ENCODE data around the gene TRIM77.
"Not testable (repeated sequence)": the region's sequence is repeated elsewhere in the genome, so short reads cannot be mapped to it uniquely, and the experiment has no call there.

The TRIM77 gene

GRCh38 chr11:89724866-89725498 is 14.9 kb downstream of the TRIM77 start:
- DNase-seq (ENCODE audit: low spot score); H3K27ac ChIP-seq (ENCODE audit: poor library complexity, severe bottlenecking); ATAC-seq (ENCODE audit: low read depth): not testable (repeated sequence)

DNA sequence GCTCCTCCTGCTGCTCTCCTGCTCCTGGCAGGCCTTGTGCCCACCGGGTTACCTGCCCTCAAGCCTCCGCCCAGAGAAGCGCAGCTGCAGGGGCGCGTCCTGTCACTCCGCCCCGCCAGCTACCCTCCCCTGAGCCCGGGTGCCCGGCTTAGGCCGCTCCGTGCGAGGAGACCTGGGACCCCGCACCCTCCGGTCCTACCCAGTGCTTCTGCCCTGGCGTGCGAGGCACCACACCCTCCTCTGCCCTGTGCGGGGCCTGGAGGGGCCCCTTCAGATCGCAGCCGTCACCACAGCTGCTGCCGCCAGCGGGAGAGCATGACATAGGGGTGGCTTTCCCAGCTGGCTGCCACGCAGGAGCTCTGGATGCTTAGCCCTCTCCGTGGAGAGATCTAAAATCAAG is 20.1 kb downstream of the TRIM77 start:
- DNase-seq (ENCODE audit: low spot score); H3K9me3 ChIP-seq (ENCODE audit: severe bottlenecking); H3K4me3 ChIP-seq (ENCODE audit: severe bottlenecking); H3K27me3 ChIP-seq (ENCODE audit: insufficient read depth, poor library complexity, severe bottlenecking); H3K4me1 ChIP-seq (ENCODE audit: insufficient read depth, poor library complexity, severe bottlenecking); ATAC-seq (ENCODE audit: low read depth); H3K27ac ChIP-seq (ENCODE audit: poor library complexity, severe bottlenecking); H3K36me3 ChIP-seq (ENCODE audit: low read depth): not testable (repeated sequence)

More at GRCh38 chr11:89724866-89725498, 14.9 kb downstream of the TRIM77 start:
- H3K27me3 ChIP-seq (ENCODE audit: insufficient read depth, poor library complexity, severe bottlenecking); H3K4me1 ChIP-seq (ENCODE audit: insufficient read depth, poor library complexity, severe bottlenecking); H3K9me3 ChIP-seq (ENCODE audit: severe bottlenecking); H3K4me3 ChIP-seq (ENCODE audit: severe bottlenecking); H3K36me3 ChIP-seq (ENCODE audit: low read depth): not testable (repeated sequence)

DNA sequence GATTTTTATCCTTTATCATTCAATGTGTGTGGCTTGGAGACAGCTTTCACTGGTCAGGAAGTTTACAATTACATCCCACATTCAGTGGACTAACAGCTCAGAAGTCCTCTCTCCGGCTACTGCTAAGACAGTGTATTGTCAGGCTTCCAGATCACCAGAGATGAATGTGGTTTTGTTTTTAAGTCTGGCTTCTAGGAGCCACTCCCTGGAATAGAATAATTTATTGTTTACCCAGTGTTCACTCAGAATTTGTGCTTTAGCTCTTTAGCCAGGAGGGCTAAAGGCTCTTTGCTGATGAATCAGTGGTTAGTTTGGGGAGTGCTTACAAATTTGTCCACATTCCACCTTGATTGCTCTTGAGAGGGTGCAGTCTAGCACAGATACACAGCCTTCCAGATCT is 26.5 kb downstream of the TRIM77 start:
- no peaks in the 10 kb centered on the region for H3K4me1 ChIP-seq (ENCODE audit: insufficient read depth, poor library complexity, severe bottlenecking)
- H3K27ac ChIP-seq (ENCODE audit: poor library complexity, severe bottlenecking), result no peak overlapping the region
- no peaks in the 10 kb centered on the region for H3K27me3 ChIP-seq (ENCODE audit: insufficient read depth, poor library complexity, severe bottlenecking)
- H3K9me3 ChIP-seq (ENCODE audit: severe bottlenecking), result no peaks in the 10 kb centered on the region
- peak; percentile 44; the same call in 2 of the 3 replicates for ATAC-seq (ENCODE audit: low read depth)
- no peaks in the 10 kb centered on the region for H3K36me3 ChIP-seq (ENCODE audit: low read depth)
- TF ChIP-seq CTCF (IDR thresholded peaks at IDR 0.05; ENCODE audit: poor library complexity, severe bottlenecking), result no peak
- DNase-seq (ENCODE audit: low spot score), result no peak
- H3K4me3 ChIP-seq (ENCODE audit: severe bottlenecking), result no peak overlapping the region

DNA sequence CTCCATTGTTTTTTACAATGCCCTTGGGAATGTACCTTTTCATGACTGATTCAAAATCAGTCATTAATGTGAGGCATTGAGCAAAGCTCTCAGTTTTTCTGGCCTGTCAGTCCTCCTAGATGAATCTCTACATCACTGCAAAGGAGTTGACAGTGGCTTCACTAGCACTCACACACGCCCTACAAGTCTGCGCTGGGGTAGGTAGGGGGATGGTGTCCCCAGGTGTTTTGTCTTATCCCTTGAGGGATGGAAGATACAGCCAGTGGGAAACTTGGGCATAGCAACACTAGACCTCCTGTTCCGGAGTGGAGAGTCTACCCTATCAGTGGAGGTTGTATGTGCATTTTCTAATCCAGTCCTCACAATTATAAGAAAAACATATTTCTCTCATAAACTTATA is 27.0 kb downstream of the TRIM77 start:
- Histone ChIP-seq H3K36me3 (ENCODE audit: low read depth) (no peaks in the 10 kb centered on the region), H3K27me3 (ENCODE audit: insufficient read depth, poor library complexity, severe bottlenecking) (no peaks in the 10 kb centered on the region), H3K9me3 (ENCODE audit: severe bottlenecking) (no peaks in the 10 kb centered on the region), H3K27ac (ENCODE audit: poor library complexity, severe bottlenecking) (no peak overlapping the region), H3K4me3 (ENCODE audit: severe bottlenecking) (no peak overlapping the region), H3K4me1 (ENCODE audit: insufficient read depth, poor library complexity, severe bottlenecking) (no peaks in the 10 kb centered on the region)
- ATAC-seq (ENCODE audit: low read depth) (no peak), DNase-seq (ENCODE audit: low spot score) (no peak)
- TF ChIP-seq CTCF (IDR thresholded peaks at IDR 0.05; ENCODE audit: poor library complexity, severe bottlenecking), result no peak

GRCh38 chr11:89741406-89741805 is 31.3 kb downstream of the TRIM77 start:
- H3K4me3 ChIP-seq (ENCODE audit: severe bottlenecking); H3K36me3 ChIP-seq (ENCODE audit: low read depth); H3K27me3 ChIP-seq (ENCODE audit: insufficient read depth, poor library complexity, severe bottlenecking); H3K27ac ChIP-seq (ENCODE audit: poor library complexity, severe bottlenecking); H3K4me1 ChIP-seq (ENCODE audit: insufficient read depth, poor library complexity, severe bottlenecking); ATAC-seq (ENCODE audit: low read depth); DNase-seq (ENCODE audit: low spot score); H3K9me3 ChIP-seq (ENCODE audit: severe bottlenecking): not testable (repeated sequence)

DNA sequence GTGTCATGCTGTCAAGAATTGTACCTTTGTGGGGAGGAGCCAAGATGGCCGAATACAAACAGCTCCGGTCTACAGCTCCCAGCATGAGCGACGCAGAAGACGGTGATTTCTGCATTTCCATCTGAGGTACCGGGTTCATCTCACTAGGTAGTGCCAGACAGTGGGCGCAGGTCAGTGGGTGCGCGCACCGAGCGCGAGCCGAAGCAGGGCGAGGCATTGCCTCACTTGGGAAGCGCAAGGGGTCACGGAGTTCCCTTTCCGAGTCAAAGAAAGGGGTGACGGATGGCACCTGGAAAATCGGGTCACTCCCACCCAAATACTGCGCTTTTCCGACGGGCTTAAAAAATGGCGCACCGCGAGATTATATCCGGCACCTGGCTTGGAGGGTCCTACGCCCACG is 34.1 kb downstream of the TRIM77 start:
- not testable (repeated sequence) for H3K27me3 ChIP-seq (ENCODE audit: insufficient read depth, poor library complexity, severe bottlenecking); H3K36me3 ChIP-seq (ENCODE audit: low read depth); H3K27ac ChIP-seq (ENCODE audit: poor library complexity, severe bottlenecking); H3K4me3 ChIP-seq (ENCODE audit: severe bottlenecking); H3K4me1 ChIP-seq (ENCODE audit: insufficient read depth, poor library complexity, severe bottlenecking); ATAC-seq (ENCODE audit: low read depth); DNase-seq (ENCODE audit: low spot score); H3K9me3 ChIP-seq (ENCODE audit: severe bottlenecking)

GRCh38 chr11:89750822-89751221 is 40.7 kb downstream of the TRIM77 start:
- H3K36me3 ChIP-seq (ENCODE audit: low read depth); H3K4me1 ChIP-seq (ENCODE audit: insufficient read depth, poor library complexity, severe bottlenecking); H3K27me3 ChIP-seq (ENCODE audit: insufficient read depth, poor library complexity, severe bottlenecking); H3K27ac ChIP-seq (ENCODE audit: poor library complexity, severe bottlenecking); H3K9me3 ChIP-seq (ENCODE audit: severe bottlenecking); DNase-seq (ENCODE audit: low spot score); ATAC-seq (ENCODE audit: low read depth); H3K4me3 ChIP-seq (ENCODE audit: severe bottlenecking): not testable (repeated sequence)

All from RWPE2 (cell line).